Measurements from ENCODE around the gene HIRA. TPM values are rescaled to one million over a fixed set of nuclear protein-coding genes. Genes with fewer than 3 reads are reported as not detected.
"Not testable (repeated sequence)": the region's sequence is repeated elsewhere in the genome, so short reads cannot be mapped to it uniquely, and the experiment has no call there.

HIRA gene
- total and polyA plus RNA-seq, 4 donors: 4.1 to 32.5 (median 23.0) TPM

GRCh38 chr22:19368876-19369275 is 62.7 kb downstream of the HIRA start:
- H3K4me1 ChIP-seq (ENCODE audit: control insufficient read depth in 4 of 4, insufficient read depth in 4 of 4, low read length in 3 of 4): no peaks in the 10 kb centered on the region
- DNase-seq (ENCODE audit: low spot score): no peak
- H3K9me3 ChIP-seq (ENCODE audit: control insufficient read depth in 4 of 4, low read length in 3 of 4): no peaks in the 10 kb centered on the region
- no peak overlapping the region for H3K27ac ChIP-seq (ENCODE audit: low read depth in 1 of 2, low read length in 2 of 2)
- H3K36me3 ChIP-seq (ENCODE audit: control insufficient read depth in 4 of 4, insufficient read depth in 3 of 4, low read depth in 1 of 4, low read length in 3 of 4): peaks cover 9 to 76% (median 56%) of the 10 kb centered on the region in 4 donors
- H3K9ac ChIP-seq (ENCODE audit: low read depth in 1 of 2, low read length in 2 of 2): no peak overlapping the region
- WGBS: 95% methylated on average over 2 of the region's 2 CpGs
- H3K27me3 ChIP-seq (ENCODE audit: control insufficient read depth in 4 of 4, insufficient read depth in 4 of 4, low read length in 3 of 4): no peaks in the 10 kb centered on the region
- H3K4me3 ChIP-seq (ENCODE audit: low read depth in 1 of 3, low read length in 3 of 3): no peak overlapping the region
- no peak for TF ChIP-seq EGR1 (IDR thresholded peaks at IDR 0.05; ENCODE audit: low read depth in 2 of 2)
- TF ChIP-seq, protein P1, sequence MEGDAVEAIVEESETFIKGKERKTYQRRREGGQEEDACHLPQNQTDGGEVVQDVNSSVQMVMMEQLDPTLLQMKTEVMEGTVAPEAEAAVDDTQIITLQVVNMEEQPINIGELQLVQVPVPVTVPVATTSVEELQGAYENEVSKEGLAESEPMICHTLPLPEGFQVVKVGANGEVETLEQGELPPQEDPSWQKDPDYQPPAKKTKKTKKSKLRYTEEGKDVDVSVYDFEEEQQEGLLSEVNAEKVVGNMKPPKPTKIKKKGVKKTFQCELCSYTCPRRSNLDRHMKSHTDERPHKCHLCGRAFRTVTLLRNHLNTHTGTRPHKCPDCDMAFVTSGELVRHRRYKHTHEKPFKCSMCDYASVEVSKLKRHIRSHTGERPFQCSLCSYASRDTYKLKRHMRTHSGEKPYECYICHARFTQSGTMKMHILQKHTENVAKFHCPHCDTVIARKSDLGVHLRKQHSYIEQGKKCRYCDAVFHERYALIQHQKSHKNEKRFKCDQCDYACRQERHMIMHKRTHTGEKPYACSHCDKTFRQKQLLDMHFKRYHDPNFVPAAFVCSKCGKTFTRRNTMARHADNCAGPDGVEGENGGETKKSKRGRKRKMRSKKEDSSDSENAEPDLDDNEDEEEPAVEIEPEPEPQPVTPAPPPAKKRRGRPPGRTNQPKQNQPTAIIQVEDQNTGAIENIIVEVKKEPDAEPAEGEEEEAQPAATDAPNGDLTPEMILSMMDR (IDR thresholded peaks at IDR 0.05; ENCODE audit: low read depth, low read length, missing input control): no peak
- TF ChIP-seq FOXA2 (IDR thresholded peaks at IDR 0.05): no peak
- no peak for TF ChIP-seq FOXA1 (IDR thresholded peaks at IDR 0.05)
- TF ChIP-seq, protein P2, sequence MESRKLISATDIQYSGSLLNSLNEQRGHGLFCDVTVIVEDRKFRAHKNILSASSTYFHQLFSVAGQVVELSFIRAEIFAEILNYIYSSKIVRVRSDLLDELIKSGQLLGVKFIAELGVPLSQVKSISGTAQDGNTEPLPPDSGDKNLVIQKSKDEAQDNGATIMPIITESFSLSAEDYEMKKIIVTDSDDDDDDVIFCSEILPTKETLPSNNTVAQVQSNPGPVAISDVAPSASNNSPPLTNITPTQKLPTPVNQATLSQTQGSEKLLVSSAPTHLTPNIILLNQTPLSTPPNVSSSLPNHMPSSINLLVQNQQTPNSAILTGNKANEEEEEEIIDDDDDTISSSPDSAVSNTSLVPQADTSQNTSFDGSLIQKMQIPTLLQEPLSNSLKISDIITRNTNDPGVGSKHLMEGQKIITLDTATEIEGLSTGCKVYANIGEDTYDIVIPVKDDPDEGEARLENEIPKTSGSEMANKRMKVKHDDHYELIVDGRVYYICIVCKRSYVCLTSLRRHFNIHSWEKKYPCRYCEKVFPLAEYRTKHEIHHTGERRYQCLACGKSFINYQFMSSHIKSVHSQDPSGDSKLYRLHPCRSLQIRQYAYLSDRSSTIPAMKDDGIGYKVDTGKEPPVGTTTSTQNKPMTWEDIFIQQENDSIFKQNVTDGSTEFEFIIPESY (IDR thresholded peaks at IDR 0.05): no peak
- no peak for TF ChIP-seq GABPA (IDR thresholded peaks at IDR 0.05 in 1 of 2, conservative IDR thresholded peaks at IDR 0.05 in 1 of 2)
- TF ChIP-seq JUND (IDR thresholded peaks at IDR 0.05): no peak

DNA sequence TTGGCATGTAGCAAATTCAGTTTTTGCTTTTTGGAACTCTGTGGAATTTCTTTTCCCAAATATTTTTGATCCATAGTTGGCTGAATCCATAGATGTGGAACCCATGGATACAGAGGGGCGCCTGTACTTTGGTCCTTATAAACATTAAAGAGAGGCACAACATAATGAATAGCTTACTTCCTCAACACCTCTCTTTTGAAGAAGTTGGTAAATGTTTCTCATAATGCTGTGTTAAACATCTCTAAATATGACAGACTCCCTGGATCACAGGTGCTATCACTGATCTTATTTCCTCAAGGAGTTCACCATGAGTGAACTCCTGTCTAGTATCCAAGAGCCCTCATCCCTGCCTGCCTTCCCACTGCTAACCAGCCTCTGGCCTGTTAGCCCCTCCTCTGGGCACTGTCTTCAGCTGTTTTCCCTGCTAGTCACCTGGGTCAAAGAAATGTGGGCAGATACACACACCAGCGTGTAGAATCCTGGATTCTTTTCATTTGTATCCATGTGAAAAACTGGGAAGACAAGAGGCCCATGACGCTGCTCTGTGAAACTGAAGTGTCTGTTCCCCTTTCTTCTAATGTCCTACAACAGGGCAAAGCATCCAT is 63.7 kb downstream of the HIRA start:
- Histone ChIP-seq H3K4me1 (ENCODE audit: control insufficient read depth in 4 of 4, insufficient read depth in 4 of 4, low read length in 3 of 4) (no peaks in the 10 kb centered on the region), H3K9me3 (ENCODE audit: control insufficient read depth in 4 of 4, low read length in 3 of 4) (no peaks in the 10 kb centered on the region), H3K27me3 (ENCODE audit: control insufficient read depth in 4 of 4, insufficient read depth in 4 of 4, low read length in 3 of 4) (no peaks in the 10 kb centered on the region), H3K9ac (ENCODE audit: low read depth in 1 of 2, low read length in 2 of 2) (no peak overlapping the region), H3K36me3 (ENCODE audit: control insufficient read depth in 4 of 4, insufficient read depth in 3 of 4, low read depth in 1 of 4, low read length in 3 of 4) (peaks cover 9 to 72% (median 49%) of the 10 kb centered on the region in 4 donors), H3K27ac (ENCODE audit: low read depth in 1 of 2, low read length in 2 of 2) (no peak overlapping the region), H3K4me3 (ENCODE audit: low read depth in 1 of 3, low read length in 3 of 3) (no peak overlapping the region)
- TF ChIP-seq RXRA (IDR thresholded peaks at IDR 0.05) (no peak), FOXA1 (IDR thresholded peaks at IDR 0.05) (no peak), HNF4A (conservative IDR thresholded peaks at IDR 0.05) (no peak), EGR1 (IDR thresholded peaks at IDR 0.05; ENCODE audit: low read depth in 2 of 2) (no peak)
- 97% methylated on average over 3 of the region's 3 CpGs for WGBS
- DNase-seq (ENCODE audit: low spot score): no peak

DNA sequence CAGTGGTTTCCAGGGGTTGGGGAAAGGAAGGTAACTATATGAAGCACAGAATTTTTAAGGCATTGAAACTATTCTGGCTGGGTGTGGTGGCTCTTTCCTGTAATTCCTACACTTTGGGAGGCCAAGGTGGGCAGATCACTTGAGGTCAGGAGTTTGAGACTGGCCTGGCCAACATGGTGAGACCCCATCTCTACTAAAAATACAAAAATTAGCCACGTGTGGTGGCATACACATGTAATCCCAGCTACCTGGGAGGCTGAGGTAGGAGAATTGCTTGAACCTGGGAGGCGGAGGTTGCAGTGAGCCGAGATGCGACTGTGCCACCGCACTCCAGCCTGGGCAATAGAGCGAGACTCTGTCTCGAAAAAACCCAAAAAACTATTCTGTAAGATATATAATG is 68.0 kb downstream of the HIRA start:
- not testable (repeated sequence) for DNase-seq (ENCODE audit: low spot score); H3K9ac ChIP-seq (ENCODE audit: low read depth in 1 of 2, low read length in 2 of 2); H3K4me3 ChIP-seq (ENCODE audit: low read depth in 1 of 3, low read length in 3 of 3); H3K9me3 ChIP-seq (ENCODE audit: control insufficient read depth in 4 of 4, low read length in 3 of 4); H3K27me3 ChIP-seq (ENCODE audit: control insufficient read depth in 4 of 4, insufficient read depth in 4 of 4, low read length in 3 of 4); H3K27ac ChIP-seq (ENCODE audit: low read depth in 1 of 2, low read length in 2 of 2); H3K4me1 ChIP-seq (ENCODE audit: control insufficient read depth in 4 of 4, insufficient read depth in 4 of 4, low read length in 3 of 4)
- peaks cover 22 to 74% (median 58%) of the 10 kb centered on the region in 4 donors for H3K36me3 ChIP-seq (ENCODE audit: control insufficient read depth in 4 of 4, insufficient read depth in 3 of 4, low read depth in 1 of 4, low read length in 3 of 4)
- WGBS: 99% methylated on average over 7 of the region's 7 CpGs
